Stimulated activated CD4-positive, alpha-beta T cell treated with anti-CD3 and anti-CD28 coated beads, Interleukin-15, amount 100 ng/mL, for 1 hour (primary cell): ENCODE measurements around the gene CCNK.

Experiments
- DNase-seq, 2 donors: peaks; one replicate each; pipeline ENCODE4 v3.0.0-alpha.2; 2020; ENCODE audit warnings: low read depth in 1 of 2, low spot score in 1 of 2

The CCNK gene

DNA sequence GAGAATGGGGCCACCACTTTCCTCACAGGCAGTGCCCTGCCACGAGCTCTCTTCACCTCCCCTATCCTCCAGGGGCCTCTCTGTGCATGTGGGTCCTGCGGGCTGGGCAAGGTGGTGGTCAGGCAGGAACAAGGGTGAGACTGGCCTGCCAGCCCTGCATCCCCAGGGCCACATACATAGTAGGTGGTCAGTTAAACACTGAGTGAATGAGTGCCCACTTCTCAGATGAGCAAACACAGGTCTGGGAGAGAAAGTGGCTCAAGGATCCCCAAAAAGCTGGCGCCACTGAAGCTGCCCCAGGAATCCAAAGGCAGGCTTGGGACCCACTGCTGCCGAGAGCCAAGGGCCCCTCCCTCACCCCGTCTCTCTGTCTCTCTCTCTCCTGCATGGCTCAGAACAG is 51.1 kb downstream of the CCNK start:
- DNase-seq: no peak

DNA sequence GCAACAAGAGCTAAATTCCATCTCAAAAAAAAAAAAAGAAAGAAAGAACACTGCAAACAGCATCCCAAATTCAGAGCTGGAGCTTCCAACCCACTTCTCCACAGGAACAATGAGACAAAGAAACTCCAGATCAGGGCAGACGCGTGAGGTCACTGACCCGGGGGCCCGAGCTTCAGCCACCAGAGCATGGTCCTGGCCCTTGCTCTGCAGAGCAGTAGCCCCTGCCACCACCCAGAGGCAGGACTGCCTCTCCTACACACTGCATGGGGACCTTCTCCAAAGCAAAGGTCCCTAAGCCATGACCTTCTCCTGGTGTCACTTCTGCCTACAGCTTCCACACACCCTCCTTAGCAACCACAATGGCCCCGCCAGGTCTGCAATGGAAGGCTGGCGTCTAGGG is 53.1 kb downstream of the CCNK start:
- DNase-seq: no peak

- no peak for DNase-seq
These were observed 53.7 kb downstream of the CCNK start for GRCh38 chr14:99534863-99535262.

DNA sequence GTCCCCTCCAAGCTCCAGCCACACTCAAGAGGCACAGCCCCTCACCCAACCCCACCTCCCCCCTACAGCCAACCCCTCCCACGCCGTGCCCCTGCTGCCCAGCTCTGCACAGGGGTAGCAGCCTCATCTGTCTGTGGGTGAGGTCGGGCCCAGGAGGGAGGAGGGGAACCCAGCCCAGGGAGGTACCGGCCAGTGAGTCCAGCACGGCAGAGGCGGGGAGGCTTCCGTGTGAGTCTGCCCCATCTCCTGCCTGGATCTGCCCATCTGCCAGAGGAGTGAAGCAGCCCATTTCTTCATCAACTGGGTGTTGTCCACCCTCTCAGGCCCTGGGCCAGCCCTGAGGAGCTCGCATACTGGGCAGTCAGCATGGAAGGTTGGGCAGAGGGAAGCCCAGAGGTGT is 54.2 kb downstream of the CCNK start:
- no peak for DNase-seq

DNA sequence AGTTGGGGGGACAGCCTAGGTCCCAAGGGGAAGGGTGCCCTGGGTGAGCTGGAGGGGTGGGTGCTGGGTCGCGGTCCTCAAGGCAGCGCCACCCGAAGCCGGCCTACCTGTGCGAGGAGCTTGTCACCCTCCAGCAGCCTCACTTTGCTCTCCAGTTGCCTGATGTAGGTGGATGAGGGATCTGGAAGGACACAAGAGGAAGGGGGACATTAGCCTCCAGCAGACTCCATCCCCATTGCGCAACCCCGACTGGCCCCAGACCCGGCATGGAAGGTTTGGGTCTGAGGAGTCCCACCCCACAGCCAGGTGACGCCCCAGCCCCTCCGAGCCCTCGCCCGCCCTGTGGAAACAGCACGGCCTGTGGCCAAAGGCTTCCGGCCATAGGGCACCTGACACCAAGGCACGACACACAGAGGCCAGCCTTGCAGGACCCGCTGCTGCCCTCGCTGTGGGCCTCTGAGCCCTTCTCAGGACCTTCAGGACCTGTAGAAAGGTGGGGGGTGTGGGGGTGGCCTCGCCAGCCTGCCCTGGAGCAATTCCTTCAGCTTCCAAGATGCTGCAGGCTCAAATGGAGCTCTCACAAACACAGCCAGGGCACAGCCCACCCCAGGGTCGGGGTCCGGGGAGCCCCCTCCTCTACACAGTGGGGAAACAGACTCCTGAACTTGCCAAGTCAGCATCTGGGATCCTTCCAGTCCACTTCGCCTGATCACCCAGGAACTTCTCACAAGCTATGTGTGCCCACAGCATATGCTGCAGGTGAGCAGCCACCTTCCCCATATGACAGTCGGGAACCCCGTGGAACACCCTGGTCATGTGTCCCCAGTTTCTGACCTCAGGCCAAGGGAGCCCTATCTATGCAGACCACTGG is 54.9 kb downstream of the CCNK start:
- no peak for DNase-seq

- no peak for DNase-seq
These were observed 56.2 kb downstream of the CCNK start for GRCh38 chr14:99537399-99537798.

GRCh38 chr14:99538275-99538674 is 57.1 kb downstream of the CCNK start:
- no peak for DNase-seq

- no peak for DNase-seq
These were observed 57.5 kb downstream of the CCNK start for GRCh38 chr14:99538733-99539132.

DNA sequence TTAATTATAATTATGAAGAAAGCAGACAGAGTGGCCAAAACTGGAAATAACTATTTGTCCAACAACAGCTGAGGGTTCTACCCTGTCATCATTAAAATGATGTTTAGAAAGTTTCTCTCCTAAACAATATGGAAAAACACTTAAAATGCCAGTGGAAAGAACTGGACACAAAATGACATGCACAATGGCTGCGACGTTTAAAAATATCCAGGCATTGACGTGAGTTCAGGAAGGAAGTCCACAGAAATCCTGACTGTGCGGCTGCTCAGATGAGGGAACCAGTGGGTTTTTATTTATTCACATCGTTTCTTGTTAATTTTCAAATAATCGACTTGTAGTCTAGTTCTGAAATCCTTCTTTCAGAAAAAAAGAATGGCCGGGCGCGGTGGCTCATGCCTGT is 58.3 kb downstream of the CCNK start:
- DNase-seq: no peak

- DNase-seq: no peak
These were observed 59.2 kb downstream of the CCNK start for GRCh38 chr14:99540196-99541032.

DNA sequence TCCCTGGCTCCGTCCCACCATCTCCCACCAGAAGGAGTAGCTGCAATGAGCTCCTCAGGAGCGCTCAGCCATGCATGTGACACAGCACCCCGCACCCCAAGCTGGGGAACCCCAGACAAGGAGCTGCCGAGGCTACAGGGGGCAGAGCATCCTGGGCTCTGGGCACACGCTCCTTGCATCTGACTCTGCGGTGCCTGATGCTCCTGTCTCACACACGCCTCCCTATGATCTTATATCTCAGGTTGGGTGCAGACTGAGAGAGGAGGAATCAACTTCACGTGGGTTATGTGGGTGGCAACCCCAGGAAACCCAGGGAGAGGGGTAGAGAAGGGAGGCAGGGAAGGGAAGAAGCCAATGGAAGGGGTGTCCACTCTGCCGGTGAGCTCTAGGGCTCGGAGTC is 60.0 kb downstream of the CCNK start:
- no peak for DNase-seq

DNA sequence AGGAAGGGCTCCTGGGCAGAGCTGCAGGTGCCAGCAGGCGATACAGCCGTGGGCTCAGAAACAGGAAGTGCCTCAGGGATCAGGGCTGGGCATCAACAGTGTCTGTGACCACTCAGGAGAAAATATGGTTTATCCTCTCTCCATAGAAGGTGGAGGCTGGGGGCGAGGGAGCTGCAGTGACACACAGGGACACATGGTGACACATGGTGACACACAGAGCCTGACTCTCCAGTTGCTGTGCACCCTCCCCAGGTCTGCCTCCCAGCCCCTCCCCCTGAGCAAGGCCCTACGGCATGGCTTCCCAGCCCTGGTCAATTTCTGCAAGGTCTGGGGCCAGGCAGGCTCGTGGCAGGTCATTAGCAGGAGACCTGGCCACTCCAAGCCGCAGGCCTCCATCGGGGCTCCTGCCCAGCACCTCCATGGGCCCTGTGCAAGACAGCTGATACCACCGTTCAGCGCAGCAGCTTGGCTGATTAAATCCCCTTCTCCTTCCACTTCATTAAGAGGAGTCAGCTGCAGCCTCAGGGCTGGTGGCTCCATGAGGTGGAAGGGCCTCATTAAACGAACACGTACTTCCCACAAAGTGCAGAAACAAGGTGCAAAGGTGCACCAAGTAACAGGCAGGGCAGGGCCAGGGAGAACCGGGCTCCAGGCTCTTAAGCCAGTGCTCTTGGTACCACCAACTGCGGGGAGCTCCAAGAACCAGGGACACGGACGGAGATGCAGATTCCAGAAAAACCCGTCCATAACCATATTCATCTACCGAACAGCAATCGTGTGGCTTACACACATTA is 60.7 kb downstream of the CCNK start:
- no peak for DNase-seq

DNA sequence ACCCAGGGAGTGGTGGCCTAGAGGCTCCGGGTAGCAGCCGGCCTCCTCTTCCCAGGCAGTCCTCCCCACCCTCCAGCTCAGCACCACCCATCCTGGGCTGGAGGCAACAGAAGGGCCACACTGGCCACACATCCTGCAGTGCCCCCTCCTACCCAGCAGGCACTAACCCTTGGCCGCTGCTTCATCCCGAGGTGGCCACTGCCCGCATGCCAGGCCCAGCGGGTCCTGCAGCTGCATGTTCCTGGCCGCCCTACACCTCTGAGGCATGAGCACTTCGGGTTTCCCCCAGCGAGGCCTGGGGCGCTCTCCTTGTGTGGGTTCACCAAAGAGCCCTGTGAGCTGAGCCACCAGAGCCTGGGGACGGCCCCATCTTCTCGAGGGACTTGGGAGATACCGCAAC is 61.4 kb downstream of the CCNK start:
- no peak for DNase-seq

GRCh38 chr14:99543370-99543769 is 62.2 kb downstream of the CCNK start:
- DNase-seq: no peak

DNA sequence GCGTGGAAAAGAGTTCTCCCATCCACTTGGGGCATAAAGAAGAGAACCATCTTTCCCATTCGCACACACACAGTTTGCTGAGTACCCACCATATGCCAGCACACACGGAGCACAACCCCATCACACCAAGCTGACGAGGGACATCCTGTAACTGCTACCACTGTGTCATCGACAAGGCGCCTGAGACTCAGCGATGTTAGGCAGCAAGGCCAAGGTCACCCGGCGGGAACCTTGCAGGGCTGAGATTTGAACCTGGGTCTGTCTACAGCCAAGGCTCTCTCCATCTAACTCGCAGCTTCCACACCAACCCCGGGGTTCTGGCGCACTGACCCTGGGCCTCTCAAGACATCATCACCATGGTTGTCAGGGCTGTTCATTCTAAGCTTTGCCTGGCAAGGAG is 62.8 kb downstream of the CCNK start:
- no peak for DNase-seq

- DNase-seq: no peak
These were observed 63.8 kb downstream of the CCNK start for GRCh38 chr14:99544991-99545390.

DNA sequence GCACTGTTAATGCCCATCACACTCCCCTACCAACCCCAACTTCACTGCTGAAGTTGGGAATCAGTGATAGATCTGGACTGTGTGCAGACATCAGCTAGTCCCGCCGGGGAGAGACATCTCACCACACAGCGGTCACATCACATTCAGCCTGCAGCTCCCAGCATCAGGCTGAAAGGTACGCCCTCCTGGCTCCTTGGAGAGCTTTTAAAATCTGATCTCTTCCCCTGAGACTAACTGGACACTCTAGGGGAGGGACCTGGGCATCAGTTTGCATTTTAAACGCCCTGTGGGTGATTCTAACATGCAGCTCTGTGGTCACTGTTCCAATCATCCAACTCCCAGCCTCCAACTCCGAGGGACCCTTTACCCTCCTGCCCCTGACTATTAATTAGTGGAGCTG is 64.4 kb downstream of the CCNK start:
- DNase-seq: no peak

GRCh38 chr14:99546234-99546879 is 65.1 kb downstream of the CCNK start:
- DNase-seq: no peak

DNA sequence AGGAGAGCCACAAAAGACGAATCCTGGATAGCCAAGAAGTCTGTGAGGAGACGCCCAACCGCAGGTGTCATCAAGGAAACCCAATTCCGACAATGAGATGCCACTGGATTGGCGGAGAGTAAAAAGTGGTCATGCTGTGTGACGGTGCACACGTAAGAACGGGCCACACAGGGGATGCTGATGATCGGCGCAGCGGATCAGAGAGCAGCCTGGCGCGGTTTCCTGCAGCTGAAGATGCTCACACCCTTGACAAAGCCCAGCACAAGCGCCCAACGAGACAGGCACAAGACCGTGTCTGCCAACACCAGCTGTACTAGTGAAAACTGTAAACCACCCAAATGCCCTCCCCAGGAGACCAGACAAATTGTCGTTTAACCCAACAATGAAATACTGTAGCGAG is 67.0 kb downstream of the CCNK start:
- no peak for DNase-seq

DNA sequence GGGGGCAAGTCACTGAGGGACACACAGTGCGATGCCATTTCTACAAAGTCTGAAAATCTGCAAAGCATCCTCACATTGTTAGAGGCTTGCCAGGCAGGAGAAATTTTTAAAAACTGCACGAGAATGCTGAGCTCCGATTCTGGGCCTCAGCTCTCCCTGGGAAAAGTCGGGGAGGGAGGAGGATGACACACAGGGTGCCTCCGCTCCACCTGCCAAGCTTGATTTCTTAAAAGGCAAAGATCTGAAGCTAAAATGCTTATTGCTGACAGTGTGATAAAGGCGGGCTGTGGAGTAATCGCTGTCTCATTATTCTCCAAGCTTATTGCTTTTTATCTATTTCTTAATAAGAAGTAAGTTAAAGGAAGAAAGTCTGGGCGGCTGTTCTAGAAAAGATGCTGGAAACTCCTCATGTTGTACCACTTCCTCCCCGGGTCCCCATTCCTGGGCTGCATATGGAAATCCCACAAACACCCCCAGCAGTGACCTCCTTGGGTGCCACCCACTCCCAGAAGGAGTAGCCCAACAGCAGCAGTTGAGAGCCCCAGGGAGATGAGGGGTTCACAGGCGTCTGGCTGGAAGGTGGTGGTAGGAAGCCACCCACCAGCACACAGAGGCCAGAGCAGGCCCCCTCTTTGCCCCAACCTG is 67.8 kb downstream of the CCNK start:
- DNase-seq: no peak

DNA sequence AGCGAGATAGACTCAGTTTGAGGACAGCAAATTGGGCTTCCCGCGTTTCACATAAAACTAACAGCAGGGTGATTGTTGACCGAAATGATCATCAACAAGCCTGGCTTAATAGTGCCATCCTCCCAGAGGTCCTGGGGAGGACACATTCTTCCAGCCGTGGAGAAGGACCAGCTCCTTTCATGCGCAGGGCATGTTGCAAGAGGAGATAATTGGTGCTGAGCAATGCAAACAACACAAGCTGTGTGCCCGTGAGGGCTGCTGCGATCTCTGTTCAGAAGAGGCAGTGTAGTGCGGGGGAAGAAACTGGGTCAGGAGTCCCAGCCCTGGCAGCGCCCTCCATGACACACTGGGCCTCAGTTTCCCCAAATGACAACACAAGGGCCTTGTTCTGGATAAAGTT is 68.5 kb downstream of the CCNK start:
- no peak for DNase-seq
